ENCODE data around the gene CASP3. TPM values are rescaled to one million over a fixed set of nuclear protein-coding genes. Genes with fewer than 3 reads are reported as not detected.
"Not testable (repeated sequence)": the region's sequence is repeated elsewhere in the genome, so short reads cannot be mapped to it uniquely, and the experiment has no call there.

CASP3 gene
- total and polyA plus RNA-seq, 11 donors = 7.3 to 32.0 (median 15.8) TPM

- no peak for TF ChIP-seq CTCF (IDR thresholded peaks at IDR 0.05)
- TF ChIP-seq POLR2A (IDR thresholded peaks at IDR 0.05) = no peak
- intact Hi-C loops (cut with DNase I) = no loop called here
- no peak overlapping the region for H3K27ac ChIP-seq
- WGBS, 4 donors = 93 to 97% (median 96%) methylated on average over 5 of the region's 5 CpGs
- no peaks in the 10 kb centered on the region for H3K9me3 ChIP-seq
- DNase-seq = no peak
- no peaks in the 10 kb centered on the region for H3K36me3 ChIP-seq
- ATAC-seq = no peak
- H3K4me3 ChIP-seq = no peak overlapping the region
- no peaks in the 10 kb centered on the region for H3K27me3 ChIP-seq
- H3K4me1 ChIP-seq = peaks cover 0 to 13% (median 7%) of the 10 kb centered on the region in 12 donors
These were observed 53.8 kb downstream of the CASP3 start for GRCh38 chr4:184595430-184595829.

GRCh38 chr4:184593461-184593860 lies 55.8 kb downstream of the CASP3 start:
- Histone ChIP-seq H3K4me3 (no peak overlapping the region), H3K27me3 (no peaks in the 10 kb centered on the region), H3K36me3 (no peaks in the 10 kb centered on the region), H3K4me1 (peaks cover 0 to 6% (median 0%) of the 10 kb centered on the region in 12 donors), H3K9me3 (no peaks in the 10 kb centered on the region), H3K27ac (no peak overlapping the region)
- intact Hi-C loops (cut with DNase I) = no loop called here
- no peak for DNase-seq
- 91 to 96% (median 93%) methylated on average over 6 of the region's 6 CpGs for WGBS, 4 donors
- no peak for TF ChIP-seq CTCF (IDR thresholded peaks at IDR 0.05)
- TF ChIP-seq POLR2A (IDR thresholded peaks at IDR 0.05) = no peak
- no peak for ATAC-seq

- H3K9me3 ChIP-seq; intact Hi-C loops (cut with DNase I); DNase-seq; H3K4me1 ChIP-seq; H3K27me3 ChIP-seq; H3K36me3 ChIP-seq; H3K4me3 ChIP-seq; ATAC-seq; H3K27ac ChIP-seq: not testable (repeated sequence)
- 90 to 96% (median 95%) methylated on average over 14 to 39 of the region's 39 CpGs for WGBS, 4 donors
These were observed 57.4 kb downstream of the CASP3 start for GRCh38 chr4:184591747-184592270.

- ATAC-seq = no peak
- H3K4me1 ChIP-seq = peaks cover 0 to under 1% (median 0%) of the 10 kb centered on the region in 12 donors
- WGBS, 4 donors = 68 to 77% (median 74%) methylated on average over 5 of the region's 5 CpGs
- TF ChIP-seq CTCF (IDR thresholded peaks at IDR 0.05) (no peak), POLR2A (IDR thresholded peaks at IDR 0.05) (no peak)
- H3K4me3 ChIP-seq = no peak overlapping the region
- H3K9me3 ChIP-seq = no peaks in the 10 kb centered on the region
- H3K36me3 ChIP-seq = no peaks in the 10 kb centered on the region
- no peaks in the 10 kb centered on the region for H3K27me3 ChIP-seq
- H3K27ac ChIP-seq = no peak overlapping the region
- intact Hi-C loops (cut with DNase I) = no loop called here
- DNase-seq = no peak
These were observed 58.1 kb downstream of the CASP3 start for GRCh38 chr4:184591070-184591677.

GRCh38 chr4:184590196-184590595 lies 59.1 kb downstream of the CASP3 start:
- H3K27me3 ChIP-seq = no peaks in the 10 kb centered on the region
- no peak overlapping the region for H3K27ac ChIP-seq
- WGBS, 4 donors = 79 to 87% (median 82%) methylated on average over 3 of the region's 3 CpGs
- ATAC-seq (no peak), DNase-seq (no peak)
- intact Hi-C loops (cut with DNase I) = no loop called here
- H3K4me3 ChIP-seq = no peak overlapping the region
- H3K4me1 ChIP-seq = no peaks in the 10 kb centered on the region
- TF ChIP-seq CTCF (IDR thresholded peaks at IDR 0.05) (no peak), POLR2A (IDR thresholded peaks at IDR 0.05) (no peak)
- no peaks in the 10 kb centered on the region for H3K9me3 ChIP-seq
- H3K36me3 ChIP-seq = no peaks in the 10 kb centered on the region
